ENCODE measurements around the gene TEDC1. TPM values are rescaled to one million over a fixed set of nuclear protein-coding genes. Genes with fewer than 3 reads are reported as not detected.

Gene TEDC1
- total RNA-seq, 4 donors from 2014 or later = 0.97 to 4.2 (median 2.2) TPM

DNA sequence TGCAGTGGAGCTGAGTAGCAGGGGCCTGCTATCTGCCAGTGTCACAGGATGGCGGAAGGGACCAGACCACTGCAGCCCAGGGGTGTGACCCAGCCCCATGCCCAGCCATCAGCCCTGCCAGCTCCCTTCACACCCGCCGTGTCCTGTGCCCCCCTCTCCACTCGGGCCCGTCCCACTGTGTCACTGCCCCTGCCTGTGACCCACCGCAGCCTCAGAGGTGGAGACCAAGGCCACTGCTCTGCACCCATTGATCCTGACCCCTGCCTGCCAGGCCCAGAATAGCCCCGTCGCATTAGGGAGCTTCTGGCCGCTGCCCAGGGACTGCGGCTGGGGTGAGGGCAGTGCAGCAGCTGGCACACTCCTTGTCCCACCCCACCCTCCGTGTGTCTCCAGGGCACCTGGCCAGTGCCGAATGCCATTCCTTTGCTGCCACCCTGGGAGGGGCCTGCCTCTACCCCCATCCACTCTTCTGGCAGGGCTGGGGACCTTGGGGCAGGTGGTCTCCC lies 18.5 kb upstream of the TEDC1 start:
- Histone ChIP-seq H3K36me3 (no peaks in the 10 kb centered on the region), H3K27me3 (peaks cover 0 to 4% (median 0%) of the 10 kb centered on the region in 3 donors), H3K4me3 (no peak overlapping the region), H3K27ac (peak overlapping the region in 1 of 4 donors; percentile 13), H3K9me3 (no peaks in the 10 kb centered on the region), H3K4me1 (peaks cover 51 to 67% of the 10 kb centered on the region in 2 donors)
- TF ChIP-seq, protein P1, sequence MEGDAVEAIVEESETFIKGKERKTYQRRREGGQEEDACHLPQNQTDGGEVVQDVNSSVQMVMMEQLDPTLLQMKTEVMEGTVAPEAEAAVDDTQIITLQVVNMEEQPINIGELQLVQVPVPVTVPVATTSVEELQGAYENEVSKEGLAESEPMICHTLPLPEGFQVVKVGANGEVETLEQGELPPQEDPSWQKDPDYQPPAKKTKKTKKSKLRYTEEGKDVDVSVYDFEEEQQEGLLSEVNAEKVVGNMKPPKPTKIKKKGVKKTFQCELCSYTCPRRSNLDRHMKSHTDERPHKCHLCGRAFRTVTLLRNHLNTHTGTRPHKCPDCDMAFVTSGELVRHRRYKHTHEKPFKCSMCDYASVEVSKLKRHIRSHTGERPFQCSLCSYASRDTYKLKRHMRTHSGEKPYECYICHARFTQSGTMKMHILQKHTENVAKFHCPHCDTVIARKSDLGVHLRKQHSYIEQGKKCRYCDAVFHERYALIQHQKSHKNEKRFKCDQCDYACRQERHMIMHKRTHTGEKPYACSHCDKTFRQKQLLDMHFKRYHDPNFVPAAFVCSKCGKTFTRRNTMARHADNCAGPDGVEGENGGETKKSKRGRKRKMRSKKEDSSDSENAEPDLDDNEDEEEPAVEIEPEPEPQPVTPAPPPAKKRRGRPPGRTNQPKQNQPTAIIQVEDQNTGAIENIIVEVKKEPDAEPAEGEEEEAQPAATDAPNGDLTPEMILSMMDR (IDR thresholded peaks at IDR 0.05 in 4 of 5, conservative IDR thresholded peaks at IDR 0.05 in 1 of 5) = no peak
- no peak for TF ChIP-seq POLR2A (IDR thresholded peaks at IDR 0.05)
- ATAC-seq (no peak), DNase-seq (no peak)
- intact Hi-C loops (cut with DNase I; ENCODE audit: low total_unique reads) (no loop called here), in situ Hi-C loops (cut with MboI; ENCODE audit: low sequenced_read_pairs in 4 of 4) (no loop called here)

DNA sequence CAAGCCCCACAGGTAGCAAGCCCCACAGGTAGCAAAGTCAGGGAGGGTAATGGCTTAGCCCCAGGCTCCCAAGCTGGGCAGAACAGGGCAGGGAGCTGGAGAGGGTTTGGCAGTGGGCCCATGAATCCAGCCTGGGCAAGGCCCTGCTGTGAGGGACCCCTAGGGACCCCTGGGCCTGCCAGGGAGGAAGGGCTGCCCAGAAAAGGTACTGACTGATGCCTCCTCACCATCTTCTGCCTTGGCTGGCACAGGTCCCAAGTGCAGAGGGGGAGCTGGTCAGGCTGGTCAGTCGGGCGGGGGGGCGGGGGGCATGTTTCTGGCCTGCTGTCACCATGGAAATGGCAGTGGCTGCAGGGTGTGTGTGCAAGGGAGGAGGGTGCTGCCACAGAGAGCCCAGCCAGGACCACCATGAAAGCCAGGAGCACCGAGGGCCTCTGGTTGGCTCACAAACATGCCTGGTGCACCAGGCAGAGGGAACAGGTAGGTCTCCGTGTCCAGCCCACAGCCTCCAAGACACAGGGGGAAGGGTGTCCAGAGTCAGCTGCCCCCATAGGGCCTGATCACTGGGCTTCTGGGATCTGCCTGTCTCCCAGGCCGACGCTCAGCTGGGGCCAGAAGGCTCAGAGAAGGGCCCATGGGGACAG lies 17.9 kb upstream of the TEDC1 start:
- Histone ChIP-seq H3K36me3 (no peaks in the 10 kb centered on the region), H3K9me3 (no peaks in the 10 kb centered on the region), H3K27me3 (peaks cover 0 to 4% (median 0%) of the 10 kb centered on the region in 3 donors), H3K4me3 (peak overlapping the region in 3 of 4 donors; percentile 60 to 84 (median 64)), H3K4me1 (peaks cover 48 to 64% of the 10 kb centered on the region in 2 donors), H3K27ac (peak overlapping the region; percentile 4 to 69 (median 58))
- TF ChIP-seq POLR2A (IDR thresholded peaks at IDR 0.05) = no peak
- TF ChIP-seq, protein P1 (IDR thresholded peaks at IDR 0.05 in 4 of 5, conservative IDR thresholded peaks at IDR 0.05 in 1 of 5) = no peak
- intact Hi-C loops (cut with DNase I; ENCODE audit: low total_unique reads) (no loop called here), in situ Hi-C loops (cut with MboI; ENCODE audit: low sequenced_read_pairs in 4 of 4) (no loop called here)
- no peak for ATAC-seq
- DNase-seq = no peak

DNA sequence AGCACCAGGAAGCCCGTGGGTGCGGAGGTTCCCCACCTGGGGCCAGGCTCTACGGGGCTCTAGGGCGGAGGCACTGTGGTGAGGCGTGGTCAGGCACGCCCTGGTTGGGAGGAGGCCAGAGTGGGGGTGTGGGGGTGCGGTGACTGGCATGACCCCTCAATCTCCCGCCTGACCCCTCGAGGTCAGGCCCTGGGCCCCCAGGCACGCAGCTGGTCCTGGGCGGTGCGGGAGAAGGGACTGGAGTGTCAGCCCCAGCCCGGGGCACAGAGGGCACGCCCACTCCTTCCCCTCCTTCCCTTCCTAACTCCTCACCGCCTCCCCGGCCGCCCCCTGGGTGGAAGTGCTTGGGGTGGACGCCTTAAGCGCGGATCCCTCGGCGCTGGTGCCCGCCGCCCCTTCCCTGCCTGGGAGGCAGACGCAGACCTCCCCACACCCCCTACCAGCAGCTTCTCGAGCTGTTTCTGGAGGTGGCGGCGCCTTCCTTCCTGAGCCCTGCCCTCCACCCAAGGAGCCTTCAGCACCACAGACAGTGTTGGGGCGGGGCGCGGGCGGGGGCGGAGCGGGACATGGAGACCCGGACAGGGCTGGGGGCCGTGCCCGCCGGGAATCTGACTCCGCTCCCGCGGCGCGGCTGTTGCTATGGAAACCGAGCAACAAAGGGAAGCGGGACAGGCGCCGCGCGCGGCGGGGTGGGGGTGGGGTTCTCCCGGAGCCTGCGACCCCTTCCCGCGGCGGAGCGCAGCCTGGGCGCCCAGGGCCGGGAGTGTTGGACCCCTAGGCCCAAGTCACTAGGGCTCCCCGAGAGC lies 17.2 kb upstream of the TEDC1 start:
- H3K27ac ChIP-seq = peak overlapping the region; percentile 4 to 69 (median 58)
- H3K36me3 ChIP-seq = no peaks in the 10 kb centered on the region
- peak in 1 of 2 donors; percentile 58 for DNase-seq
- TF ChIP-seq POLR2A (IDR thresholded peaks at IDR 0.05) = no peak
- TF ChIP-seq, protein P1 (IDR thresholded peaks at IDR 0.05 in 4 of 5, conservative IDR thresholded peaks at IDR 0.05 in 1 of 5) = no peak
- intact Hi-C loops (cut with DNase I; ENCODE audit: low total_unique reads) = loop anchor here (2.0 kb wide), 1 partner anchor 17 kb away; the partner anchor contains the start of gene TEDC1
- in situ Hi-C loops (cut with MboI; ENCODE audit: low sequenced_read_pairs in 4 of 4) = no loop called here
- H3K27me3 ChIP-seq = peaks cover 0 to 4% (median 0%) of the 10 kb centered on the region in 3 donors
- H3K9me3 ChIP-seq = no peaks in the 10 kb centered on the region
- H3K4me1 ChIP-seq = peaks cover 41 to 57% of the 10 kb centered on the region in 2 donors
- ATAC-seq = peak; percentile 47 to 55
- H3K4me3 ChIP-seq = peak overlapping the region; percentile 51 to 84 (median 62)

DNA sequence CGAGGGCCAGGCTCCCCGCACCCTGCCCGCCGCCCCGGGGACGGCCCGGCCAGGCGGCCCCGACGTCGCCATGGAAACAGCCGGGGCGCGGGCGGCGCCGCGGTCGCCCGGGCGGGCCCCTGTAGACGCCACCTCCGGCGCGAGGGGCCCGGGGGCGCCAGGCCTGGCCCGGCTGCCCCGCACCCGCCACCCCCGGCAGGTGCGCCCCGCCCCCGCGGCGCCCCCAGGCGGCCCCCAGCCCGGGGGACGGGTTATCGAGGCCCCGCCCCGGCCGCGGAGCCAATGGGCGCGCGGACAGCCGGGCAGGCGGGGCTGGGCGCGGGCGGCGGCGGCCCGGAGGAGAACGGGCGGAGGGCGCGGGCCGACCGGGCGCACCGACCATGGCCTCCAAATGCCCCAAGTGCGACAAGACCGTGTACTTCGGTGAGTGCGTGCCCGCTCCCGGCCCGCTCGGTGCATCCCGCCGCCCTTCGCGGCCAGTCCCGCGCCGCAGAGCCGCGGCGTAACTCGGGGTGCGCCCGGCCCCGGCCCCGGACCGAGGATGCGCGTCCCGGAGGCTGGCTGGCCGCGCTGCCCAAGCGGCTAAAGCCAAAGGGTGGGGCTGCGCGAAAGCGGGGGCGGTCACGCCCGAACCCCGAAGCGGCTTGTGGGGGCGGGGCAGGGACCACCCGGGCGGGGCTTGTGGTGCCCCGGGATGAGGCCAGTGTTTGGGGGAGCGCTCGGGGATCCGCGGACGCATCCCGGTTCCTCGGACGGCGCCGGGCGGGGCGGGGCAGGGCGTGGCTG lies 16.4 kb upstream of the TEDC1 start, which contains the start of gene CRIP2:
TSS of gene CRIP2 (plus strand) at position 339 of the 786 bp plus-strand sequence. CDS start at position 381, 42 bp downstream.
- H3K27ac ChIP-seq = peak within 1 kb of the TSS; percentile 73 to 84 (median 76)
- no peaks in the 10 kb centered on the region for H3K9me3 ChIP-seq
- H3K36me3 ChIP-seq = no peaks in the 10 kb centered on the region
- H3K27me3 ChIP-seq = peaks cover 0 to 4% (median 0%) of the 10 kb centered on the region in 3 donors
- in situ Hi-C loops (cut with MboI; ENCODE audit: low sequenced_read_pairs in 4 of 4) (loop anchor here in 1 of 4 donors (25.0 kb wide), 1 partner anchor 112 kb away; no protein-coding TSS in a partner anchor), intact Hi-C loops (cut with DNase I; ENCODE audit: low total_unique reads) (loop anchor here (2.0 kb wide), 1 partner anchor 16 kb away; the partner anchor contains the start of gene TEDC1)
- H3K4me1 ChIP-seq = peaks cover 34 to 51% of the 10 kb centered on the region in 2 donors
- DNase-seq (no peak), ATAC-seq (peak; percentile 40 to 43)
- peak within 1 kb of the TSS; percentile 51 to 84 (median 66) for H3K4me3 ChIP-seq
- TF ChIP-seq, protein P1 (IDR thresholded peaks at IDR 0.05 in 4 of 5, conservative IDR thresholded peaks at IDR 0.05 in 1 of 5) = no peak
- TF ChIP-seq POLR2A (IDR thresholded peaks at IDR 0.05) = peak; percentile 32 to 37

Data from gastrocnemius medialis (tissue), 4 donors.